Hepatocyte (in vitro differentiated cells): ENCODE data around the gene OR5D14. TPM values are rescaled to one million over a fixed set of nuclear protein-coding genes. Genes with fewer than 3 reads are reported as not detected.

Experiments
- DNase-seq: peaks from one replicate; pipeline ENCODE4 v3.0.0-alpha.2; 2016; ENCODE audit warnings: low spot score
- H2AFZ ChIP-seq: fragments of 200-600 bp; sonication (generic); 2 replicates; pipeline ENCODE4 v1.6.0; 2016; ENCODE audit warnings: antibody characterized with exemption, mild to moderate bottlenecking
- H3K27ac ChIP-seq: fragments of 200-600 bp; sonication (generic); 2 replicates; pipeline ENCODE4 v1.5.1; 2016; ENCODE audit warnings: mild to moderate bottlenecking
- H3K27me3 ChIP-seq: fragments of 200-600 bp; sonication (generic); 2 replicates; pipeline ENCODE4 v1.6.1; 2016
- H3K36me3 ChIP-seq: fragments of 200-600 bp; sonication (generic); replicated peaks from 2 replicates; pipeline ENCODE4 v1.5.1; 2016; ENCODE audit warnings: low read depth; ENCODE audit not compliant: insufficient read depth
- H3K4me1 ChIP-seq: fragments of 200-600 bp; sonication (generic); 2 replicates; pipeline ENCODE4 v1.5.1; 2016; ENCODE audit warnings: mild to moderate bottlenecking, moderate library complexity; ENCODE audit not compliant: insufficient read depth
- H3K4me2 ChIP-seq: fragments of 200-600 bp; sonication (generic); 2 replicates; pipeline ENCODE4 v1.6.0; 2016
- H3K4me3 ChIP-seq: fragments of 200-600 bp; sonication (generic); 2 replicates; pipeline ENCODE4 v1.5.1; 2016; ENCODE audit warnings: mild to moderate bottlenecking
- H3K79me2 ChIP-seq: fragments of 200-600 bp; sonication (generic); 2 replicates; pipeline ENCODE4 v1.6.0; 2017; ENCODE audit warnings: mild to moderate bottlenecking
- H3K9me2 ChIP-seq: fragments of 200-600 bp; sonication (generic); replicated peaks from 2 replicates; pipeline ENCODE4 v1.6.0; 2017; ENCODE audit warnings: mild to moderate bottlenecking; ENCODE audit not compliant: insufficient read depth
- H3K9me3 ChIP-seq: fragments of 200-600 bp; sonication (generic); 2 replicates; pipeline ENCODE4 v1.5.1; 2016; ENCODE audit warnings: low read depth, mild to moderate bottlenecking
- H4K20me1 ChIP-seq: fragments of 200-600 bp; sonication (generic); 2 replicates; pipeline ENCODE4 v1.6.0; 2016; ENCODE audit warnings: mild to moderate bottlenecking; ENCODE audit not compliant: insufficient read depth, poor library complexity, severe bottlenecking
- CTCF ChIP-seq: fragments of 200-600 bp; sonication (generic); IDR thresholded peaks from 2 replicates; pipeline ENCODE4 v1.5.1; 2016; ENCODE audit warnings: antibody characterized with exemption, mild to moderate bottlenecking; ENCODE audit not compliant: poor library complexity
- EZH2 ChIP-seq: fragments of 200-600 bp; sonication (generic); IDR thresholded peaks from 2 replicates; pipeline ENCODE4 v1.6.1; 2016; ENCODE audit warnings: antibody characterized with exemption, mild to moderate bottlenecking, borderline replicate concordance
- EZH2phosphoT487 ChIP-seq: fragments of 200-600 bp; sonication (generic); IDR thresholded peaks from one replicate; pipeline ENCODE4 v1.6.1; 2018; ENCODE audit warnings: antibody characterized with exemption, mild to moderate bottlenecking, low read depth, moderate library complexity; ENCODE audit not compliant: unreplicated experiment, severe bottlenecking
- WGBS: methylation state at CpG from one replicate; pipeline ENCODE4 v1.1.6; 2016; ENCODE audit warnings: low lambda C conversion rate; ENCODE audit errors: missing lambda C conversion rate; 5-methylcytosine and 5-hydroxymethylcytosine counted together
- polyA plus RNA-seq: library from polyadenylated mRNA; unstranded; fragments of >200 nt; fragmentation: Nextera tagmentation; extraction: Ambion mirVana; gene quantifications from 2 replicates; pipeline ENCODE4 v1.2.1, GENCODE V29; 2016
- total RNA-seq: library from RNA; depleted of rRNA; stranded (reverse); fragments of >200 nt; gene quantifications from 2 replicates; pipeline ENCODE4 v1.2.3, GENCODE V29; 2014

OR5D14 gene
- total and polyA plus RNA-seq, 2 experiments from 2014 or later = not detected

- Histone ChIP-seq H2AFZ (no peak overlapping the region), H3K79me2 (no peaks in the 10 kb centered on the region), H3K4me3 (no peak overlapping the region), H3K4me2 (no peak overlapping the region), H3K27me3 (no peaks in the 10 kb centered on the region), H3K27ac (no peak overlapping the region), H3K9me3 (peaks cover 3% of the 10 kb centered on the region), H3K9me2 (no peaks in the 10 kb centered on the region), H4K20me1 (no peaks in the 10 kb centered on the region), H3K4me1 (no peaks in the 10 kb centered on the region), H3K36me3 (no peaks in the 10 kb centered on the region)
- no peak for DNase-seq
- TF ChIP-seq EZH2 (no peak), EZH2phosphoT487 (no peak), CTCF (no peak)
- WGBS = 90% methylated on average over 1 of the region's 1 CpG
Measured at GRCh38 chr11:55806248-55806647, 10.9 kb downstream of the OR5D14 start.

GRCh38 chr11:55811067-55811466 is 15.7 kb downstream of the OR5D14 start, which contains the start of gene OR5L1:
TSS of gene OR5L1 (plus strand) at chr11:55811367. CDS start at chr11:55811467, 100 bp downstream.
- H3K9me2 ChIP-seq = no peaks in the 10 kb centered on the region
- no peak within 1 kb of the TSS for H3K4me3 ChIP-seq
- H3K9me3 ChIP-seq = no peaks in the 10 kb centered on the region
- H3K27ac ChIP-seq = no peak within 1 kb of the TSS
- H4K20me1 ChIP-seq = no peaks in the 10 kb centered on the region
- H3K79me2 ChIP-seq = no peaks in the 10 kb centered on the region
- 74% methylated on average over 1 of the region's 1 CpG for WGBS
- no peaks in the 10 kb centered on the region for H3K36me3 ChIP-seq
- no peak within 1 kb of the TSS for H2AFZ ChIP-seq
- TF ChIP-seq EZH2 (no peak), EZH2phosphoT487 (no peak), CTCF (no peak)
- H3K27me3 ChIP-seq = no peaks in the 10 kb centered on the region
- no peak within 1 kb of the TSS for H3K4me2 ChIP-seq
- H3K4me1 ChIP-seq = no peaks in the 10 kb centered on the region
- no peak for DNase-seq

- Histone ChIP-seq H3K36me3 (no peaks in the 10 kb centered on the region), H3K79me2 (no peaks in the 10 kb centered on the region), H4K20me1 (no peaks in the 10 kb centered on the region), H3K4me2 (no peak within 1 kb of the TSS), H3K9me2 (no peaks in the 10 kb centered on the region), H2AFZ (no peak within 1 kb of the TSS), H3K9me3 (peaks cover 4% of the 10 kb centered on the region), H3K4me3 (no peak within 1 kb of the TSS), H3K27ac (no peak within 1 kb of the TSS), H3K27me3 (no peaks in the 10 kb centered on the region), H3K4me1 (no peaks in the 10 kb centered on the region)
- DNase-seq = no peak
- TF ChIP-seq EZH2 (no peak), CTCF (no peak), EZH2phosphoT487 (no peak)
- 78% methylated on average over 5 of the region's 5 CpGs for WGBS
Measured at GRCh38 chr11:55819330-55819729, 24.0 kb downstream of the OR5D14 start, which contains the start of gene OR5D18. TSS of gene OR5D18 (plus strand) at chr11:55819630. CDS start at chr11:55819630, 0 bp downstream.

GRCh38 chr11:55826919-55827318 is 31.6 kb downstream of the OR5D14 start, which contains the start of gene OR5L2:
TSS of gene OR5L2 (plus strand) at chr11:55827219. CDS start at chr11:55827219, 0 bp downstream.
- Histone ChIP-seq H3K36me3 (no peaks in the 10 kb centered on the region), H3K4me2 (no peak within 1 kb of the TSS), H3K9me2 (no peaks in the 10 kb centered on the region), H3K79me2 (no peaks in the 10 kb centered on the region), H3K27ac (no peak within 1 kb of the TSS), H3K9me3 (no peaks in the 10 kb centered on the region), H2AFZ (no peak within 1 kb of the TSS), H3K27me3 (no peaks in the 10 kb centered on the region), H3K4me1 (no peaks in the 10 kb centered on the region), H4K20me1 (no peaks in the 10 kb centered on the region), H3K4me3 (no peak within 1 kb of the TSS)
- TF ChIP-seq EZH2phosphoT487 (no peak), CTCF (no peak), EZH2 (no peak)
- DNase-seq = no peak
